Suppressor macrophage treated with lipopolysaccharide for 1 hour (primary cell): Measurements from ENCODE around the gene ARL2.

ENCODE experiments used
- DNase-seq, 3 donors: peaks; one replicate each; pipeline ENCODE4 v3.0.0-alpha.2; 2020 to 2022

ARL2 gene

DNA sequence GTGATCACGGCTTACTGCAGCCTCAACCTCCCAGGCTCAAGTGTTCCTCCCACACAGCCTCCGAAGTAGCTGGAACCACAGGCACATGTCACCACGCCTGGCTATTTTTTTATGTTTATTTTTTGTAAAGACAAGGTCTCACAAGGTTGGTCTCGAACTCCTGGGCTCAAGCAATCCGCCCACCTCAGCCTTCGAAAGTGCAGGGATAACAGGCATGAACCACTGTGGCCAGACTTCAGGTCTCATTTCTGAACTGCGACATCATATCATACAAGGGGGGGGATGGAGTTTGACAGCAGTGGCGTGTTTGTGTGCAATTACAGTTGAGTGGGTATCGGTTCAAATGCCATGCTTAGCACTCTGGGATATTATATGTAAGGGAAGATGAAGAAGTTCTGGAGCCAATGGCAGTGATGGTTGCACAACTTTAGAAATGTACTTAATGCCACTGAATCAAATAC, 37.5 kb downstream of the ARL2 start:
- DNase-seq: no peak

DNA sequence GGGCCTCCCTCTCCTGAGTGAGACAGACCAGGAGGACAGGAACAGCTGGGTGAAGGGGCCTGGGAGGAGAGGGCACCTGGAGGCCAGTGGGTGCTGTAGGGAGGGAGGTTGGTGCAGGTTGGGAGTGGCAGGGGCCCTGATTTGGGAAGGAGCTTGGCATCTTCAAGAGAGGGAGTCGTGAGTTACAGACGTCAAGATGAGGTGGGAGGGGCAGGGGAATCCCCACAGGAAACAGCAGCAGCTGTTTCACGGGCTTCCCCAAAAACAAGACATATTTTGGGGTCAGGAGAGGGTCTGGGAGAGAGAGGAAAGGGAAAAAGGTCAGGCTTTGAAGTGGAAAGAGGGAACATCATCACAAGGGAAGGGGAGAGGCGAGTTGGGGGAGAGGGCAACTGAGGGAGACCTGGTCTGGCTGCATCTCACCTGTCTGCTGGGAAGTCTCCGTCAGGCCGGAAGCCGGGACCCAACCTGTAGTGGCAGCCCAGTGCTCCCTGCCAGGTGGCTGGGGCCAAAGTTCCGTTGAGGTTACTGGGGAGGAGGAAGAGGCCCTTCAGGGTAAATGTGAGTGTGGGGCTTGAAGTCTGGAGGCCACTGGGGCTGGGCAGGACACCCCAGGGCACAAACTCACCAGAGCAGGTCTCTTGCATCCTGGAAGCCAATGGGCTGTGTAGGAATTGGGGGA, 40.0 kb downstream of the ARL2 start:
- peak; percentile 35 to 56 (median 40) for DNase-seq

DNA sequence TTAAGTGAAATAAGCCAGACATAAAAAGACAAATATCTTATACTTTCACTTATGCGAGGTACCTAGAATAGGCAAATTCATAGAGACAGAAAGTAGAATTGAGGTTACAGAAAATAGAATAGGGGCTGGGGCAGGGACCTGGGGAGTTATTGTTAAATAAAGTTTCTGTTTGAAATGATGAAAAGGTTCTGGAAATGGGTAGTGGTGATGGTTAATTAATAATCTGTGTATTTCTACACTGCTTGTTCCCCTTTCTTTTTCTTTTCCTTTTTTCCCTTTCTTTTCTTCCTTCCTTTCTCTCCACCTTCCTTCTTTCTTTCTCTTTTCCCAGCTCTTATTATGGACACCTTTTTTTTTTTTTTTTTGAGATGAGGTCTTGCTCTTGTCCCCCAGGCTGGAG, 41.6 kb downstream of the ARL2 start:
- DNase-seq: no peak

DNA sequence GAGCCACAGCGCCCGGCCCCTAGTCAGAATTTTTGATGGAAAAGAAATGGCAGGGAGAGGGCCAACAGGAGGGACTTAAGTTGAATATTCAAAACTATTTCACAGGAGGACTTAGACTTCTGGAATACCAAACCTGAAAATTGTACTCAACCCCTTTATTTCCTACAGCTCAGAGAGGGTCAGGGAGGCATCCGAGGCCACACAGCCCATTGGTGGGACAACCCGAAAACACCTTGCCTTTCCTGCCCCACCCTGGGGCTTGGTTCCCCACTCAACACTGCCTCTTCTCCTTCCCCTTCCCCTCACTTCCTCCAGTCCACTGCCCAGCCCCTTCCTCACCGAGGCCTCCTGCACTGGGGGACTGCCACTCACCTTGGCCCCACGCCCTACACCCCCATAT, 43.0 kb downstream of the ARL2 start:
- DNase-seq: no peak

DNA sequence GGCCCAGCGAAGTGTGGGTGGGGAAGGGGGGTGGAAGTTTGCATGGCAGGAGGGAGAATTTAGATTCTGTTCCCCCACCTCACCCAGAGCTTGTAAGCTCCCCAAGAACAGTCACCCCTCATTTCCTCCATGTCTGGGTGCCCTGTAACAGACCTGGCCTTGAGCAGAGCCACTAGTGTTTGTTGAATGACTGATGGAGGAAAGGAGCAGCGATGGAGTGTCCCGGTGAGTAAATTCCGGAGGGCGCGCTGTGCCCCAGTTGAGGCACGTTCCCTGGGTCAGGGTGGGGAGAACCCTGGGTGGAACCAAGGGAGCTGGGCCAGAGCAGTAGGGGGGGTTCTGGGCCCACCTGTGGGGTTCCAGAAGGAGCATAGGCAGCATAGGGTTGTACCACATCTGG, 43.6 kb downstream of the ARL2 start:
- DNase-seq: no peak

DNA sequence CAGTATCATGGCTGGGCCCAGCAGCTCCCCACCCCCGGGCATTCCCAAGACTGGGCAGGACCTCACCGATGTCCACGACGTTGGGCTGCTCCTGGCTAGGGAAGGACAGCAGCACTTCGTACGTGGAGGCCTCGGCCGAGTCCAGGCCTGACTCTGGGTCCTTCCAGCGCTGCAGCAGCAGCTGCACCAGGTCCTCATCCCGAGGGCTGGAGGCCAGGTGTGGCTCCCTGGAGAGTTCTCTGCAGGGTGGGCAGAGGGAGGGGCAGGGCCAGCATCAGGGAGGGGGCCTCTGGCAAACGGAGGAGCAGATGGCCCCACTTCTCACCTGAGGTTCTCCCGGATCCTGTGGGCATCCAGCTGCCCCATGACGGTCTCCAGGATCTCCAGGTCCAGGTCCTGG, 44.1 kb downstream of the ARL2 start:
- DNase-seq: no peak

DNA sequence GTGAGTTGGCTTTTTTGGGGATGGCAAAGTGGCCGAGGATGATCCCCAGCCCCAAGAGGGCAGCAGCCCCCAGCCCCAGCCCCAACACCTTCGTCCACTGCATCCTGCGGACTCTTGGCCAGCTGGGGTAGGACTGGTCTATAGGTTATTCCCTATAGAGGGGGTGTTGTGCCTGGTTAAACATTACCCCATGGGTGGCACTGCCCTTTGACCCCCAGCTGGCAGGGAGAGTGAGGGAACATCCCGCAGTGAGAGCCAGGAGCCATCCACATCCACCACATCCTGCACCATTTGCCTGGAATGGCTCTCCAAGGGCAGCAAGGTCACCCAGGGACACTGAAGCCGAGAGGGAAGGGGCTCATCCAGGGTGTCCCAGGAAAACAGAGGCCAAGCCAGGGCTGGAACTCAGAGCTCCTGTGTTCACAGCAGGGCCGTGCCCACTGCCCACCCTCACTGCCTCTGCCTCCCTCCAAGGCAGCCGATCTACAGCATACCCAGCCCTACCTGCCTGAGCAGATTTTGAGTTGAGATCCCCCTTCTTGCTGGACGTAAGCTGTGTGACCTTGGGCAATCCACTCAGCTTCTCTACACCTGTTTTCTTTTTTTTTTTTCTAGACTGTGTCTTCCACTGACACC, 44.6 kb downstream of the ARL2 start, which contains the start of gene NAALADL1:
Gene NAALADL1 (minus strand): TSS at position 135 of the 636 bp plus-strand sequence. CDS start 32 bp downstream, at position 103.
- no peak for DNase-seq

DNA sequence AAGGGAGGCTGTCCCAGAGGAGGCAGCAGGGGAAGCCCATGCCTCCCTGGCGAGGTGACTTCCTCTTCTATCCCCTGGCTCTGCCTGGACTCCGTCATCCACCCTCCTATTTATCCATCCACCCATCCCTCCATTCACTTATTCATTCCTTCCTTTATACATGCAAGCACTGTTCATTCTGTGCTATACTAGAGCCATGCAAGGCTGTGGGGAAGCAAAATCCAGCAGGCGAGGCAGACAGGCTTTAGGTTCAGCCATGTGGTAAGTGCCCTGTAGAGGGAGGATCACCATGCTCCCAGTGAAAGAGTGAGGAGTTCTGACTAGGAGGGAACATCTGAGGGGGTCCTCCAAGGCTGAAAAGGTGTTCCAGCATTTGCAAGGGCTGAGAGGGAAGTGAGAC, 45.6 kb downstream of the ARL2 start:
- no peak for DNase-seq

DNA sequence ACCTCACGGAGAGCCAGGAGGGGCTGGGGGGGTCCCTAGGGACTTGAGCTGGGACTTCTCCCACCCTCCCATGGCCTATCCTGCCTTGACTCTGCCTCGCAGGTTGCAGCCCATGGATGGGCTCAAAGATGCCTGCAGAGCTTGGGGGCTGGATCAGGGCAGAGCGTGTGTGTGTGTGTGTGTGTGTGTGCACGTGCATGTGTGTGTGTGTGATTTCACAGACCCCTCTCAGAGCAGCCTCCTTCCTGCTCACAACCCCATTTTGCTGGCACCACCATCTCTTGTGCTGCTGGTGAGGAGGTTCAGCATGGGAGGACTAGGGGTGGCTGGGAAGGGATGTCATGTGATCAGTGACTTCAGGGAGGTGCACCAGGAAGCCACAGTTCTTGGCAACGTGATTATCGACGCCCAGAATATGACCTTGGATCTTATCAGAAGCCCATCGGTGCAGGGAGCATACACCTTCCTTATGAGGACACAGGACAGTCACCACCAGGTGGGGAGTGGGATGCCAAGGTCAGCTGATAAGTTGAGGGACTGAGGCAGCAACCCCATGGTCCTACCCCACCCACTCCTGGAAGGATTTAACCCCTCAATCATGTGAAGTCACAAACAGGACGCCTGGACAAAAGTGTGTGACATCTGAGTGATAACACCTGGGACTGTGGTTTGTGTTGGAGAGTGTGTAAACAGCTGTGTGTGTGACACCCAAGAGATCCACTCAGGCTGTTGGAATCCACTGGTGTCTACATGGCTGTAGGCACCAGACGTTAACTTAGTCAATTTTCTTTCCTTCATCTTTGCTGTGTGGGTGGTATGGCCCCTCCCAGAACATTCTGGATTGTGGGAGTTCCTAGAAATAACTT, 46.2 kb downstream of the ARL2 start:
- DNase-seq: no peak

DNA sequence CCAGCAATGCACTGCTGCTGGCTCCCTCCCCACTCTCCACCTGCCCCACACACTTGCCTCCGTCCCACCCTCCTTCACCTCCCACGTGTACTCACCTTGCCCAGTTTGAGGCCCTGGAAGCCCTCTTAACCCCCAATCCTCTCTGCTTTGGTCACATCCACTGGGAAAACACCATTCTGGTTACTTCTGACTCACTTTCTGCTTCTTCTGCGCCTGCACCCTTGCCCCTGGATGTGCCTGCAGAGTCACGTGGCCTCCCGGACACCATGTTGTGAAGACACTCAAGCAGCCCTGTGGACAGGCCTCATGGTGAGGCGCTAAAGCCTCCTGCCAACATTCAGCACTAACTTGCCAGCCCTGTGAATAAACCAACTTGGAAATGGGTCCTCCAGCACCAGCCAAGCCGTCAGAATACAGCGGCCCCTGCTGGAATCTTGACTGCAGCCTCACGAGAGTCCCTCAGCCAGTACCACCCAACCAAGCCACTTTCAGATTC, 47.0 kb downstream of the ARL2 start:
- peak; percentile 24 to 28 (median 27) for DNase-seq

DNA sequence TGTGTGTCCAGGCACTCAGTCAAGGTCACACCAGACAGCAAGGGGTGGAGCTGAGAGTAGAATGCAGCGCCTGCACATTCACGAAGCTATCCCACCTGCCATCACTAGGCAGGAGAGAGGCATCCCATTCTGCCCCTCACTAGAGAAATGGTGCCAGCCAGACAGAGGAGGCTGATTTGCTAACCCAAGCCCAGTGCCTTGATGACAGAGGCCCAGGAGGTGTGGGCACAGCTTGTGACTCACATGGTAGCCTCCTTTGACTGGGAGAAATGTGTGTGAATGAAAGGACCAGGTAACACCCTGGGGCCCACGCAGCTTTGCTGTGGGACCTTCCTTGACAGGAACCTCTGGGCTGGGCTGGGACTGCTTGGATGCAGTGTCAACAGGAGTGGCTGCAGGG, 49.6 kb downstream of the ARL2 start:
- no peak for DNase-seq

DNA sequence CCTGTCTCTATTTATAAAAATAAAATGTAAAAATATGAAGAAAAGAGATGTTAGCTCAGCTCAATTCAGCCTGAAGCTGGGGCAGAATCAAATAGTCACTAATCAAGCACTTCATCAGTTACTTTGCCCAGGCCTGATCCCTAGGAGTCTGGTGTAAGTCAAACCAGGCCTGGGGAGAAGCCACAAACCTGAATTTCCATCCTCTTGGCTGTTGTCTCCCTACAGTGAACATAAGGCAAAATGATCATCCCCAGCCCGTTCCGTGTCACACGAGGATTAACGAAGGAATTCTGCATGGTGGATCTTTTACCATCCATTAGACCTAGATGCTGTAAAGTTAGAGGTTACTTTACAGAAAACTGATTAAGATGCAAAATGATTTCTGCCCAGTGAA, 50.9 kb downstream of the ARL2 start:
- DNase-seq: no peak

DNA sequence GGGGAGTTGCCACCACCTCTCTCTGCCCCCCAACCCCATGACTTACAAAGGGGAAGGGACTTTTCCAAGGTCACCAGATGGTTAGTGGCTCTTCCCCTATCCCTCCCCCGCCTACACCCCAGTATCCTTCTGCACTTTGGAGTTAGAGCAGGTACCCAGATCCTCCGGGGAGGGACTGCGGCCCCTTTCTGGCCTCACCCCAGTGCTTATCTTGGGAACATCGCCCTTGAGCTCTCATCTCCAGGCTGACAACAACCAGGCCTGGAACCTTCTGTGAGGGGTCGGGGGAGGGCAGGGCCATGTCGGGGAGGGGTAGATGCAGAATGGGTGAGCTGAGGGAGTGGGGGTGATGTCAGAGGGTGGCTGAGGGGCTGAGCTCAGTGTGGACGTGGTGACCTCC, 51.9 kb downstream of the ARL2 start:
- DNase-seq: peak in 2 of 3 donors; percentile 26 to 62

DNA sequence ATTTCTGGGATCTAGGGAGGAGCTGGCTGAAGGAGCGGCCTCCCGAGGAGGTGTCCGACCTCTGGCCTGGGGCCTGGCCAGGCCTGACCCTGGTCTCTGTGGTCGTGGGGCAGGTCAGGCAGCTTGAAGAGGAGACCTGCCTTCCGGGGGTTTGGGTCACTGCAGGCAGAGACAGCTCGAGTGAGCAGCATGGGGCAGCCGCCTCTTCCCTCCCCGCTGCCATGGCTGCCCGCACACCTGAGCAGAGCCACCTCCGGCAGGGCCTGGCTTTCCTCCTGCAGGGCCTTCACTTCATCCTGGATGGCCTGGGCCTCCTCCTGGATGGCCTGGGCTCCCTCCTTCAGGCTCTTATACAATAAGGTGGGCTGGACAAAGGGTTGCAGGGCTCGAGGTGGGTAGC, 52.4 kb downstream of the ARL2 start:
- DNase-seq: no peak

DNA sequence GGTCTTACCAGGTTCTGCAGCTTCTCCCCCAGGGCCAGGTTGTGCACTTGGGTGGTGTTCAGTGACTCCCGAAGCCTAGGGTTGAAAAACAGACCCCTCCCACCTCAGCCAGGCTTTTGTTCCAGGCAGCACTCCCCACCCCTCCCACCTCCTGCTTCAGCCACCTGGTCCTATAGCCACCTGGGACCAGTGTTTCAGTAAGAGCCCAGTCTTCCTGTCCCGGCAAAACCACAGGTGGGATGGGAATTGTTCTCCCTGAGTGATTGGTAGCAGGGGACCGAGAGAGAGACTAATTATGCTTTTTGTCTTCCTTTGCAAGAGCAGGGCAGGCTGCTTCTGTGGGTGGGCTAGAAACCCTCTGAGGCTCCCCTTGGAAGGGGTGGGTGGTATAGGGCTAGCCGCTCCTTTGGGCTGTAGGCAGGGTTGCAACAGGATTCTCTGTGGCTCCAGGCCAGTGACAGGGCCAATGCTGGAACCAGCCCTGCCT, 52.9 kb downstream of the ARL2 start:
- DNase-seq: no peak

DNA sequence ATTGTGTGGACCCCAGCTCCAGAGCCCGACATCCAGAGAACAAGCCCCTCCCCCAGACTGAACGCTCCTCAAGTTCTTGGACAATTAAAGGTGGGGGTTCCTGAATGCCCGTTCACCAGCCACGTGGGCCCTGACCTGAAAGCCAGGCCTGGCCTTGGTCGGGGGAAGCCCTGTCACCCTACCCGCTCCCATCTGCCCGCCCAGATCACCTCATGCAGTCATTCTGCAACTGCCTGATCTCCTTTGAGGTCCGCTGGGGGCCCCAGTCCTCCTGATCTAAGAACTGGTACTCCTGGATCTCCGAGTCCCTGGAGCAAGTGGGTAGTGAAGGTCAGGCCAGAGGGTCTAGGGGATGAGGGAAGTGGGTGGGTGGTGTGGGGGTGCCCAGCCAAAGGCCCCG, 53.5 kb downstream of the ARL2 start:
- no peak for DNase-seq

DNA sequence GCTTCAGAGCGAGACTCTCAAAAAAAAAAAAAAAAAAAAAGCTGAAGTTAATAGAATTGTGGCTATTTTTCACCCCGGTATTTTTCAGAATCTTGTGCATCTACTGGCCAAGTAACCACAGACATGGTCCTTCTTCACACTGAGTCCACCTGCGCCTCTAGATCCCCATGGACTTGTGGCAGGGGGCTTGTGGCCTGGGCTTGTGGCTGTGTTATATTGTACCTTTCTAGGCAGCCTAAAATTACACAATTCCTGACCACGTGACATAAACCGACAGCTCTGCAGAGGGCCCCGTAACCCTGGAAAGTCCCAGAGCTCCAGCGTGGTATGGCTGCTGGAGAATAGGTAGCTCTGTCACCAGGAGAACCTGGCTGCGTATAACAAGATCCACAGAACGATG, 55.3 kb downstream of the ARL2 start:
- peak; percentile 36 to 63 (median 56) for DNase-seq
